ENCODE data around the gene HAL.

DNA sequence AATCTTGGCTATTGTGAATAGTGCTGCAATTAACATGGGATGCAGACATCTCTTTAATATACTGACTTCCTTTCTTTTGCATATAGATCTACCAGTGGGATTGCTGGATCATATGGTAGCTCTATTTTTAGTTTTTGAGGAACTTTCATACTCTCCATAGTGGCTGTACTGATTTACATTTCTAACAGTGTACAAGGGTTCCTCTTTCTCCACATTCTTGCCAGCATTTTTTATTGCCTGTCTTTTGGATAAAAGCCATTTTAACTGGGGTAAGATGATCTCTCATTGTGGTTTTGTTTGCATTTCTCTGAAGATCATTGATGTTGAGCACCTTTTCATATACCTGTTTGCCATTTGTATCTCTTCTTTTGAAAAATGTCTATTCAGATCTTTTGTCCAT, 44.6 kb downstream of the HAL start:
- TF ChIP-seq, protein P1, sequence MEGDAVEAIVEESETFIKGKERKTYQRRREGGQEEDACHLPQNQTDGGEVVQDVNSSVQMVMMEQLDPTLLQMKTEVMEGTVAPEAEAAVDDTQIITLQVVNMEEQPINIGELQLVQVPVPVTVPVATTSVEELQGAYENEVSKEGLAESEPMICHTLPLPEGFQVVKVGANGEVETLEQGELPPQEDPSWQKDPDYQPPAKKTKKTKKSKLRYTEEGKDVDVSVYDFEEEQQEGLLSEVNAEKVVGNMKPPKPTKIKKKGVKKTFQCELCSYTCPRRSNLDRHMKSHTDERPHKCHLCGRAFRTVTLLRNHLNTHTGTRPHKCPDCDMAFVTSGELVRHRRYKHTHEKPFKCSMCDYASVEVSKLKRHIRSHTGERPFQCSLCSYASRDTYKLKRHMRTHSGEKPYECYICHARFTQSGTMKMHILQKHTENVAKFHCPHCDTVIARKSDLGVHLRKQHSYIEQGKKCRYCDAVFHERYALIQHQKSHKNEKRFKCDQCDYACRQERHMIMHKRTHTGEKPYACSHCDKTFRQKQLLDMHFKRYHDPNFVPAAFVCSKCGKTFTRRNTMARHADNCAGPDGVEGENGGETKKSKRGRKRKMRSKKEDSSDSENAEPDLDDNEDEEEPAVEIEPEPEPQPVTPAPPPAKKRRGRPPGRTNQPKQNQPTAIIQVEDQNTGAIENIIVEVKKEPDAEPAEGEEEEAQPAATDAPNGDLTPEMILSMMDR (IDR thresholded peaks at IDR 0.05) = no peak
- no peak for TF ChIP-seq POLR2AphosphoS5 (IDR thresholded peaks at IDR 0.05)

All from gastroesophageal sphincter (tissue), 3 donors.